Stimulated activated CD8-positive, alpha-beta memory T cell treated with anti-CD3 and anti-CD28 coated beads, Interleukin-4, amount 100 ng/mL, for 1 hour (primary cell): Measurements from ENCODE around the gene PPM1L.

ENCODE experiments used
- DNase-seq, 2 donors: peaks; one replicate each; pipeline ENCODE4 v3.0.0-alpha.2; 2020; ENCODE audit warnings: low read depth in 2 of 2, low spot score in 1 of 2

Gene PPM1L

DNA sequence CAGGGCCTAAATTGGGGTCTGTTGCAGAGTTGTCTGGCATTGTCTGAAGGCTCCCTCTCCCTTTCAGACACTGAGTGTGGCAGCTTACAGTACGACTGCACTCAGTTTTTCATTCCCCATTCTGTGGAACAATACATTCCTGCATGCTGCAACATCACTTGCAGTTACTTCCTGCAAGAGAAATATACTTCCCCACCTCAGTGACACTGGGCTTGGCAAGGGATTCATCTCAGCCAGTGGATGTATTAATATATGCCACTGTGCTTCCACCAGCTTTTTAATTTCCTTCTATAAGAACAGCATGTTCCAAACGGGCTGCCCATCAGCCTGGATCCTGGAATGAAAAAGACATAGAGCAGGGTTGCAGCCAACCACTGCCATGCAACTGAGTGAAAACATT is 326.0 kb downstream of the PPM1L start:
- no peak for DNase-seq

DNA sequence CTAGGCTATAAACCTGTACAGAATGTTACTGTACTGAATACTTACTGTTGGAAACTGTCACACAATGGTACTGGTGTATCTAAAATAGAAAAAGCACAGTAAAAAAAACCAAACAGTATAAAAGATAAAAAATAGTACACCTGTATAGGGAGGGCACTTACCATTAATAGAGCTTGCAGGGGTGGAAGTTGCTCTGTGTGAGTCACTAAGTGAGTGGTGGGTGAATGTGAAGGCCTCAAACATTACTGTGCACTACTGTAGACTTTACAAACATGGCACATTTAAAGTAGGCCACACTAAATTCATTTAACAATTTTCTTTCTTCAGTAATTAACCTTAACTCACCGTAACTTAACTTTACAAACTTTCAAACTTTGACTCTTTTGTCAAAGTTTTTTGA is 327.1 kb downstream of the PPM1L start:
- DNase-seq = no peak

DNA sequence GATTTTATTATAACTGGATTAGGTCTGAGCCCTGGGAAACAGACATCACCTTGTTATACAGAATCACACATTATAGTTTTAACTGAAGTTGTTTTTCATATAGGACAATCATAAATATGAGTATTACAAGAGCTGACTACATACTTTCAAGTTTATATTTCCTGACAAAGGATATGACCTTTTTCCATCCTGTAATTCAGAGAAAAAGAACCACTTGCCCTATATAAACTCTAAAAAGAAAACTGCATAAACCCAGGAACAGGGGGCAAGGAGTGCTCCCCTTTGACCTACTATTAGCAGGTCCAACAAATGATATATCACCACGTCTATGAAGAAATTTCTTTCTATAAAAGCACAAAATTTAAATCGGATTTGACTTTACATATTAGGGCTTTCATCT is 328.2 kb downstream of the PPM1L start:
- DNase-seq = no peak

- DNase-seq = no peak
Measured at GRCh38 chr3:161093895-161094294, 337.9 kb downstream of the PPM1L start.

DNA sequence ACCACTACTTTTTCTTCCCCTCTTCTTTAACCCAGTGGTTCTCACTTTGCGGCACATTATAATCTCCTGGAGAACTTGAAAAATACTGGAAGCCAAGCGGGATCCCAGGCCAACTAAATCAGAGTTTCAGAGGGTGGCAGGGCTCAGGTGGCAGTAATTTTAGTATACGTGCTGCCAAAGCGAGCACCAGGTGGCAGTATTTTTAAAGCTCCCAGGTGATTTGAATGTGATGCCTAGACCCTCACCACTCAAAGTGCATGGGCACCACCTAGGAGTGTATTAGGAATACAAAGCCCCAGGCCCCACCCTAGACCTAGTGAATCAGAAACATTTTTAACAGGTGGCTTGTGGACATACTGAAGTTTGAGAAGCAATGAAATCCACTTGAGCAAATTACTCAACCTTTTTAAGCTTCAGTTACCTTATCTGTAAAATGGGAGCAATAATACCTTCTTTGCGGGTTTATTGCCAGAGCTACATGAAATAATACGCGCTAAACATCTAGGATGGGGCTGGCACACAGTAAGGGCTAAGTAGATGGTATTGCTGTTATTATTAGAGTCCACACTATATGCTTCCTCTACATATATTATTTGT is 340.8 kb downstream of the PPM1L start:
- no peak for DNase-seq

DNA sequence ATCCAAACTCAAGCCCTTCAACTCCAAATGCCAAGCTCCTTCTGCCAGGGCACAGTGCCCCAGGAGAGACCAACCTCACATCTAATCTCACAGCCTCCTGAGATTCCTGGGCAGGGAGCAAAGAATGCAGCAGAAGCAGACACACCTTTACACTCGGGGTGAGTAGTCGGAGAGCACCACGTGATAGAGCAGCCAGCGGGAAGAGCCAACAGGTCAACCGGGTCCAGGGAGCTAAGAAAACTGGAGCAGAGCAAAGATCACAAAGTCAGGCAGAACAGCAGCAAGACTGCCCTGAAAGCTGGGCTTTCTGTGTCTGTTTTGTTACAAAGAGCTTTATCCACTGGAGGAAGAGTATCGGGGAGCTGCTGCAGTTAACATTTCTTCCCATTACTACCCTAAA is 345.0 kb downstream of the PPM1L start:
- no peak for DNase-seq

DNA sequence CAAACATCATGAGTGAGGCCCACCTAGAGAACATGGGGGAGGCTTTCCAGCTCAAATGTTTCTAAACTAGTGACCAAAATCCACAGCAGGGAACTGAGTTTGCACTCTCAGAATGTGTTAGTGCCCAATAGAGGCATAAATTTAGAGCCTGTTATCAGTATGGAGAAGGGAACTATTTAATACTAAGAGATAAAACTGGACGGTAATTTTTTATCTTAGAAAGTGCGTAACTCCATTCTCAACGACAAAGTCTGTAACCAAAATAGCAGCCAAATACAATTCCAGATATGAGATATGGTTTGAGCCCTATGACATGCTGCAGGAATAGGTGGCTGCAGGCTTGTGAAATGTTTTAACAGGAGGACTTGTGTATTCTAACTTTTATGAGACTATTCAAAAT is 345.6 kb downstream of the PPM1L start:
- no peak for DNase-seq

DNA sequence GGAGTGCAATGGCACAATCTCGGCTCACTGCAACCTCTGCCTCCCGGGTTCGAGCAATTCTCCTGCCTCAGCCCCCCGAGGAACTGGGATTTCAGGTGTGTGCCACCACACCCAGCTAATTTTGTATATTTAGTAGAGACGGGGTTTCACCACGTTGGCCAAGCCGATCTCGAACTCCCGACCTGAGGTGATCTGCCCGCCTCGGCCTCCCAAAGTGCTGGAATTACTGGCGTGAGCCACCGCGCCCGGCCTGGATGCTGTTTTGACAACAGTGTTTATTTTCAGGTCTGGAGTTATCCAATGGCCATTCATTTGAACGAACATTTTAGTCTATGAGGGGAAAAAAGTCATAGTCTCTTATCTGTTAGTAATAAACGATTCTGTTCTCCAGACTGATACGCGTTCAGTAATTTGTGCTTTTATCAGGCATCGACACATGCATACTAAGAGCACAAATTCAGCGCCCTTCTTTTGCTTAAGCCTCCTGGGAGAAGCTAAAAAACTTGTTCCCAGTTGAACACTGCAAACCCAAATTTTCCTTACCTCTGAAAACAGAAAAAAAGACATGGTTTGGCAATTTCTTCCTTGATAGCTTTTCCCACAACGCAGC is 347.9 kb downstream of the PPM1L start:
- no peak for DNase-seq

DNA sequence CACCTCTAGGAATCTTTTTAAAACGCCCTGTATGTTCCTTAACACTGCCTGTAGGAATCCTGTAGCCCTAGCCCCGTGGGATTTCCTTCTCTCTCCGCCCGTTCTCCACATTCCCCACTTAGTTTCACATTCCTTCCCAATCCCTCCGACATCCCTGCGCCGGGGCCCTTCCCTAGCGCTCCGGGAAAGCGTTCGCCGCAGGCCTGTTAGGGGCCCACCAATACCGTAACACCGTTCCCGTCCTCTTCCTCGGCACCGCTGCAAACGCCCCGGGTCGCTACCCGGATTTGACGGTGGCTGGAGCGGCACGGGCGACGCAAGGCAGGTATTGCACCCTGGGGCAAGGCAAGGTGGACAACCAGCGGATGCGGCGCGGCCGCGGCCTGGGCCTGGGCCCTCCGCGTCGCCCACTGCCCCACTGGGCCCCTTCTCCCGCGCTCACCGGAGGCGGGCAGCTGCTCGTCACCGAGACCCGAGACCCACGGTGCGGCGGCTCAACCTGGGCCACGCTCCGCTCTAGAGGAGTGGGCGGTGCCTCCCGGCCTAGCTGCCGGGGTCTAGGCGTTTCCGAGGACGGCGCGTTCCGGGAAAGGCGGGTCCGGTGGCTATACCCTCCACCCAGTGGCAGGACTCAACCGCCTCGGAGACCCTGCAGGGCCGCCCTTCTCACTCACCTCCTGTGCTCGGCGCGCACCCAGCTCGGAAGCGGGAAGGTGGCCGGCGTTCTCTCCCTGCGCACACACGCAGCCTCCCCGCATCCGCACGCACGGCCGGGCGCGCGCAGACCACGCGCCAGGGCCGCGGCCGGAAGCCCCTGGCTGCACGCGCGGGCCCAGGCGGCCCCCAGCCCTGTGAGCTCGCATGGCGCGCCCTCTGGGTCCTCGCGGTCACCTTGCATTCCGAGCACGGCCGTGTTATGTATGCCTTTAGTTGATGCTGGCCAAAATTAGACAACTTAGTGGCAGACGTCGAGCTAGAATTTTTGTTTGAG is 348.8 kb downstream of the PPM1L start, which contains the start of gene B3GALNT1:
B3GALNT1 (minus strand) TSS at position 789 of the 991 bp plus-strand sequence. CDS start 18,595 bp downstream, outside the sequence.
- DNase-seq = no peak

GRCh38 chr3:161107311-161107710 is 351.3 kb downstream of the PPM1L start:
- no peak for DNase-seq

DNA sequence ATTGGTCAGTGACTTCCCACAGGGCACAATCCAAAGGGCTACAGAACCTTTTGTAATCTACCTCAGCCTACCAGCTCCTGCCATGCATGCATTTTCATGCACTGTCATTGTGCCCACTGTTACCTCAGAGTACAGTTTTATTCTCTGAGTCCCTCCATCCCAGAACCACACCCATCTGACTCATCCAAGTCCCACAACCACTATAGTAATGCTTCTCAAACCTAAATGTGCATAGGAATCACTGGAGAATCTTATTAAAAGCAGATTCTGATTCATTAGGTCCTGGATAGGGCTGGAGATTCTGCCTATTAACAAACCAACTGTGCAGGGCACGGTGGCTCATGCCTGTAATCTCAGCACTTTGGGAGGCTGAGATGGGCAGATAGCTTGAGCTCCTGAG is 352.8 kb downstream of the PPM1L start:
- no peak for DNase-seq

- no peak for DNase-seq
Measured at GRCh38 chr3:161117646-161118045, 361.6 kb downstream of the PPM1L start.

DNA sequence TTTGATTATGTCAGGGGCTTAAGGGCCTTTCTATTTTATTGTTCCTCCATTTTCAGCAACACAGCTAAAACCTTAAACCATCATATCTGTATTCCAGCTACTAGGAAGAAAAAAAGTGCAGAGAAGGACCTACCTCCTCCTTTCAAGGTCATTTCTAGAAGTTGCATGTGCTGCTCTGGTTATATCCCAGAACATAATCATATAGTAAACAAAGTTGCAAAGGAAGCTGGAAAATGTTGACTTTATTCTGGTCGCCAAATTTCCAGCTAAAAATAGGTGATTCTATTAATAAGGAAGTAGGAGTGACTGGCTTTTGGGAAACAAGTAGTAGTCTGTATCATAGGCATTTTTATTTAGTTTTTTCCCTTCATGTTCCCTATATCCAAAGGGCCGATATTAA is 370.5 kb downstream of the PPM1L start:
- no peak for DNase-seq
